Adipose tissue (tissue), 3 donors: ENCODE results near the gene MAML2. TPM values are rescaled to one million over a fixed set of nuclear protein-coding genes. Genes with fewer than 3 reads are reported as not detected.
"Not testable (repeated sequence)": the region's sequence is repeated elsewhere in the genome, so short reads cannot be mapped to it uniquely, and the experiment has no call there.

Experiments
- H3K27ac ChIP-seq: one replicate; pipeline ENCODE4 v1.5.1; 2013; ENCODE audit warnings: low read depth, low read length
- WGBS, 3 donors: extraction: QIAGEN DNeasy Blood & Tissue Kit; methylation state at CpG; one replicate each; pipeline ENCODE4 v1.1.7; 2013; 5-methylcytosine and 5-hydroxymethylcytosine counted together
- polyA plus RNA-seq, 3 donors: library from polyadenylated mRNA; stranded (reverse); fragments of 200-250 nt; gene quantifications; one replicate each; pipeline ENCODE4 v1.2.3, GENCODE V29; 2013
- donor health status: healthy with polysubstance abuse.
- donor health status: Bipolar disorder and iron deficiency.
- donor health status: healthy.

Gene MAML2
- polyA plus RNA-seq, 3 donors: 1.8 to 8.7 (median 5.4) TPM

DNA sequence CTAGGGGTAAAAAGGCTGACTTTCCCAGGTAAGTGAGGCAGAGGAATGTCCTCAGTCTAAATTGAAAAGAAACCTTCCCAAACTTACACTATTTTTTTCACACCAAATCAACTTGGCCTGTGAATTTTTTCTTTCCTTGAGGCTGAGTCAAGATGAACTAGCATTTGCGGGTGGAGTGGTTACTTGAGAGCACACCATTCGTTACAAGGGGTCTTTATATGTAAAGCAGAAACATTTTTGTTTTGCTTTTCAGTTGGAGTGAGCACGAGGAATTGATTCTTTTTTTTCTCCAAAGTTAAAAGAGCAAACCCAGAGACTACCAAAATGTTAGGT is 36.4 kb downstream of the MAML2 start:
- 7 to 18% (median 17%) methylated on average over 3 of the region's 3 CpGs for WGBS, 3 donors

DNA sequence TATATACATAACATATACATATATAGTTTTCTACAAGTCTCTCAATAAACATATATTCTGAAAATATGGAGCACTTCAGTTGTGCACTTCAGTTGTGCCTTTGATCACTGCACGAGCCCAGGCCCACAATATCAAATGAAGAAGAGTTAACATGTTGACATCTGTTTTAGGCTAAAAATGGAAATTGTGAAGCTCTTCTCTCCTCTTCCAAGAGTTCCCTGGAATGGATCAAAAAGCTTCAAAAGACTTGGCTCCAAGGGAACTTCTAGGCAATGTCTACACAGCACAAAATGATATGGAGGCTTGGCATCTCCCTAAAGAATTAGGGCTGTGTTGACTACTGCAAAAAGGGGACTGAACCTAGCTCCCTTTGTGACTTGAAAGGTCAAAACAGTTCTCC is 36.9 kb downstream of the MAML2 start:
- H3K27ac ChIP-seq: no peak overlapping the region
- 69 to 82% (median 80%) methylated on average over 1 of the region's 1 CpG for WGBS, 3 donors

More for the DNA sequence above, 36.4 kb downstream of the MAML2 start:
- no peak overlapping the region for H3K27ac ChIP-seq

DNA sequence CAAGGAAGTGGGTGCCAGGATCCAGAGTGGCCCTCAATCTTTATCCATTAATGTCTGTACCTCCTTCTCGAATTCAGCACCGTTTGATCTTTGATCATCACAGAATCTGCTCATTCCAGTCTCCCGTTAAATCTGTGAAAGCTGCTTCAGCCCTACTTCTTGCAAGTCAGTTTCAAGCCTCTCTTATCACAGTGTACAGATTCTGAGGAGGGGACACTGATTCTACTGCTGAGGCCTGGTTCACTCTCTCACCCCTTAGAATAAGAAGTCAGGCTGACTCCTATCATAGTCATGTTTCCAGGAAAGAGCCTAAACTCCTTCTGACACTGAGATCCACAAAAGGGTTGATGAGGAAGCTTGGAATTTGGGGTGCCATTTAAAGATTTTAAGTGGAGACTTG is 39.0 kb downstream of the MAML2 start:
- 82 to 90% (median 88%) methylated on average over 3 of the region's 3 CpGs for WGBS, 3 donors
- H3K27ac ChIP-seq: no peak overlapping the region

DNA sequence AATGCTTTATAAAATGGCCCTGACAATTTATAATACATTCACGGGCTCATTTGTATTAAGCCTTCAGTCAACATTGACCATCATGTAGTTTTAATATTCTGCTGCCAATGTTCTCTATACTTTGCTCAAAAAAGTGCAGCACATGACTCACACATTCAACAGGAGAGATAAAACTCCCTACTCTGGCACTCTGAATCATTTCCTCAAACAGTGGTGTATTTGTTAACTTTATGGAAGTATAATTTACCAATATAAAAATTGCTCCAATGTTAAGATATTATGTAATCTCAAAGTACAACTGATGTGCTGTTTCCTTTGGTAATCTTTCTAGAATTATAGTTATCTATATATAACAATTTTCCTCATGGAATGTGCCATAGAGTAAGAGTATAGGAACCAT is 39.9 kb downstream of the MAML2 start:
- no peak overlapping the region for H3K27ac ChIP-seq
- 32 to 47% (median 44%) methylated on average over 1 of the region's 1 CpG for WGBS, 3 donors

DNA sequence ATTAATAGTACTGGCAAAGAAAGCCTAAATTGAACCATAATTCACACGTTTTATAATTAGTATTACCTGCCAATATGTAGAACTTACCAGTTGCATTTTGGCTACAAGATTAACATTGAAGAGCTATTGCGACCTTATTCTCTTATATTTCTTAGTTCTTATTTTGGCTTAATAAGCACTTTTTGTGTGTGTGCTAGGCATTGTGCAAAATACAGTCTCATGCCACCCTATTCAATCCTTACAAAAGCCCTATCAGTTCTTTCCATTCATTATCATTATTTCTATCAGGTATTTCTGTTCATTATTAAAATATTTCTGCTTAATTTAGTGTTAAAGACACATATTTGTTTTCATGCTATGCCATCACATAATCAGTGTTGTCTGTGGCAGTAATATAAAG is 41.2 kb downstream of the MAML2 start:
- no peak overlapping the region for H3K27ac ChIP-seq
- 93 to 97% (median 95%) methylated on average over 2 of the region's 2 CpGs for WGBS, 3 donors

DNA sequence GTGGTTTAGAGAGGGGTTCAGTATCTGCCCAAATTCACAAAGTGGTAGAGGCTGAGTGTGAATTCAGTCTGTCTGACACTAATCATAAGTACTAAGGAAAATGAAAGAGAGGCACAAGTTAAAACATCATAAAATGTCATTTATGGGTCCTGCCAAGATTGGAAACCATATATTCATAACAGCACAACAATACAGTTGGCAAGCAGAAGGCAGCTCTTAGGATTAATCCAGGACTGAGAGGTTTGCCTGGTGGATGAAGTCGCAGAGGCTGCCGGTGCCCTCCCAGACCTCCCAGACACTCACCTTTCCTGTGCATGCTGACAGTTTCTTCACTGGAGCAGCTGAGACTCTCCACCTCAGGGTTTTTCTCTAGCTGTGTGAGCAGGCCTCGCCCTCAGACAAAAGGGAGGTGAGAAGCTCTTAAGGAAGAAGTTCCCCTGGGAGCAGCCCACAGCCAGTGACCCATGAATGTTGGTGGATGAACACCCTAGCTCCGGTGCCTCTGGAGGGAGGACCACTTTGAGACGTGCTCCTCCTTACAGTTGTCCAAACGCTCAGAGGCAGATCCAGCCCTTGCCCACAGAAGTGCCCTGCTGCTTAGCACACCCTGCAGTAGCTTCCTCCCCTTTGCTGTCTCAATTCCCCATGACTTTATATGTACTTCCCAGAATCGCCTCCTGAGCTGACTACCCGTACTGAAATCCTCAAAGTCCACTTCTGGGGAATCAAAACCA is 43.7 kb downstream of the MAML2 start:
- no peak overlapping the region for H3K27ac ChIP-seq
- WGBS, 3 donors: 73 to 80% (median 75%) methylated on average over 8 of the region's 8 CpGs

DNA sequence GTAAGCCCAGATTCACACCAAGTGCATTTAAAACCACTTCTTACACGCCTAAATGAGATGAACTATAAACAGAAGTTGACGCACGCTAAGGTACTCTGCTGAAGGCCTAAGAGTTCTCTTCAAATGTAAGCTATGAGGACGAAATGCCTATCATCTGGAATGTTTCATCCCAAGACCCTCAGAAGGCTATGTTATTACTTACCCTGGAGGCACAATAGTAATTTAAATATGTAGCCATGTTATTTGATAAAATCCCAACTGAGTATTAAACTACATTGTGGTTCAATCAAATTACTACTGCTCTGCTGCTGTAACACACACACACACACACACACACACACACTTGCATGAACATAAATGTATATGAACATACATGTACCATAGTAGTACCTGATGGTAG is 47.6 kb downstream of the MAML2 start:
- H3K27ac ChIP-seq: no peak overlapping the region
- WGBS, 3 donors: 70 to 82% (median 77%) methylated on average over 4 of the region's 4 CpGs

DNA sequence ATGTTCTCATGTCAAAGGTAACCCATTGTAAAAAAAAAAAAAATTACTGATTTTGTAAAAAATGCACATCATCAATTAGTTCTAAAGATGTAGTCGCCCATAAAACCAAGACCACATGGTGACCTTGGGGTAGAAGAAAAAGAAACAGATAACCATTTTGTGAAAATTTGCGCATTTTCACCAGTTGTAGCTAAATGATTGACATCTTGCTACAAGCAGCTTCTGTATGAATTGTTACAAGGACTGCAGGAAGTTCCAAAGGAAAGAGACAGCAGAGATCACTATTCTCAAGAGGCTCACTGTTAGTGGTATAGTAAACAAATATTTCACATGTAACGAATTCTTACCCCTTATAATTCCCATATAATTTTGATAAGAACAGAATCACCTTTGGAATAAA is 48.7 kb downstream of the MAML2 start:
- H3K27ac ChIP-seq: no peak overlapping the region
- WGBS, 3 donors: 48 to 62% (median 57%) methylated on average over 3 of the region's 3 CpGs

DNA sequence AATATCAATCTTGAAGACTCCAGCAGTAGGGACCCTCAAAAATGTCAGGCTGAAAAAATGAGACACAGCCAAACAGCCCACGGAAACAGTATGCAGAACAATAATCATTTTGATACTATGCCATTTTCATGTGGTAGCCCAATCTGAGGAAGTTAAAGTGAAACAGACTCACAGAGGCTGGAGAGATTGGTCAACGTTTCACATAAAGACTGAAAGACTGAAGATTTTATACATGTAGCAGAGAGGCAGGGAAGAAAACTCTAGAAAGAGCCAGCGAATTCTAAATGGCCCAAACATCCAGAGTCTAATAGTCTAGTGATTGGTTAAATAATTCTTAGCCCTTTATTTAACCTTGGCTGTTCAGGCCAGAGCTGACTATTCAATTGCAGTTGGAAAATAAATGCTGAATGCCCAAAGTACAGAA is 49.4 kb downstream of the MAML2 start:
- 4 to 26% (median 11%) methylated on average over 3 of the region's 3 CpGs for WGBS, 3 donors

DNA sequence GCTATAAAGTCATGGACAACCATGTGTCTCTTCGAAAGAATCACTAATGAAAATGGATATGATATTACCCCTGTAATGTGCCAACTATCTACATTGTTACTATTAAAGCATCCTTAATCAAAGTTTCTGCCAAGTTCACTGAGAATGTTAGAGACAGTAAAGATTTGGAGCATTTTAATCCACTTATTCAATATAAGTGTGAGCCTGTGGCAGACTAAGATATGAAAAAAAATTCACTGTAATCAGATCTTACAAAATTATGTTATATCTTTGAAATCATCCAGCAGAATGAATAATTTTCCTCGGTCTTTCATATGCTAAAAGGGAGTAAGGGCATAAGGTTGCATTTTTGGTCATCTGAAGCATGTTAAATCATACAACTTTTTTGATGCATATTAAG is 49.9 kb downstream of the MAML2 start:
- 60 to 67% (median 61%) methylated on average over 2 of the region's 2 CpGs for WGBS, 3 donors

More for the DNA sequence above, 49.4 kb downstream of the MAML2 start:
- no peak overlapping the region for H3K27ac ChIP-seq

DNA sequence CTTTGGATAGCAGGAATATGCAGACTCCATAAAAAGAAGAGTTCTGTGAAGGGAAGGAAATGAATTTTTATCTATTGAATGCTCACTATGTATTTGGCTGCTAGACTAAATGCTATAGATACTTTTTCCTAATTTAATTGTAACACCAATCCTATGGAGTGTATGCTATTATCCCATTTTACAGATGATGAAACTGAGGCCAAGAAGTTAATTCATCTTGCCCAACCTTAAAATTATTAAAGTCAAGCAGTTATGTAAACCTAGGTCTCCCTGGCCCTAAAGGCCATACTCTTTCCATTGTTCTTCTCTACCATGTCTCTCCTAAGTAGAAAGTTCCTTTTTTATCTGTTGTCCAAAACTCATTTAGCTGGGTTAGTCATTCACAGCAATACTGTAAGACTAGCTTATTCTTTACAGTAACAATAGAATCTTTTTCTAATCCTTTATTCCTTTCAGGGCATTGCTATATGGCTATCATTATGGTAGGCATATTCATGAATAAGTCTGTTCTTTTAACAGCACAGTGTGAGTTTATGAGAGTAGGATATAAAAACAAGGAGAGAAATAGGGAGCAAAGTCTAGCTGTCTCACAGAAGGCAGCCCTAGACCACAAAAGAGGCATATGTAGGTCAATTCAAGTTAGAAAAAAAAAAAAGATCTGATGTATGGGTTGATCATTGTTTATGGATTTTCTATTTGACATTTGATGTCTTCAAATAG is 50.5 kb downstream of the MAML2 start:
- H3K27ac ChIP-seq: no peak overlapping the region

More for the DNA sequence above, 49.9 kb downstream of the MAML2 start:
- H3K27ac ChIP-seq: no peak overlapping the region

DNA sequence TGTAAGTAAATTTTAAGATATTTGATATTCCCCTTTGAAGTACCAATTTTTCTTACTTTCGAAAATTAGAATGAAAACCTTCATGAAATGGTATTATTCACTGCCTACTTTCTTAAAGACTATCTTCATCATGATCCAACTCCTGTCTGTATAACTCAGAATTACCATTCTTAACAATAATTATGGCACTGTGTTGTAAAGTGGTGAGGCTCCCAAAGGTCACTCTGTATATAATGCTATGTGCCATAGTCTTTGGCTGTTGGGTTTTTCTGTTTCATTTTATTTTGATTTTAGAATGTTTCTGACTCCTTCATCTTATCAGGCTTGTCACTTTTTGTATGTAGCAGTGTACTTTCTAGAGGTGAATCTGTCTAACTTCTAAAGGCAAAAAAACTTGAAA is 52.4 kb downstream of the MAML2 start:
- 75 to 100% (median 99%) methylated on average over 1 of the region's 1 CpG for WGBS, 3 donors

DNA sequence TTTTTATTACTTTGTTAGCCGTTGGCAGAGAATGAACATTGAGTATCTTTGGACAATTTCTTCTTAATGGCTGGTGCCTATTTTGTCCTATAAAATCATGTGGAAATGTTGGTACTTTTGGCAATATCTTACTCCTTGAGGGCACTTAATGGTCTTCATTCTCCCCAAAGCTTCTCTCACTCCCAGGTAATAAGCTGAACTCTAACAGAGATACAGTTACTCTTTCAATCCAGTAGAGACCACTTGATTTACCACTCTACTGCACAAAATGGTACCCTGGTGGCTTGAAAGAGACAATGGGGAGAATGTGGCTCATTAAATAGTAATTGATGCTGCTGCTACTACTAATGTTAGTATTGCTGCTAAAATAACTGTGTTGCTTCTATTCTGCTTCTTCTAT is 53.0 kb downstream of the MAML2 start:
- H3K27ac ChIP-seq: no peak overlapping the region
- 43 to 90% (median 89%) methylated on average over 1 of the region's 1 CpG for WGBS, 3 donors

More for the DNA sequence above, 52.4 kb downstream of the MAML2 start:
- no peak overlapping the region for H3K27ac ChIP-seq

DNA sequence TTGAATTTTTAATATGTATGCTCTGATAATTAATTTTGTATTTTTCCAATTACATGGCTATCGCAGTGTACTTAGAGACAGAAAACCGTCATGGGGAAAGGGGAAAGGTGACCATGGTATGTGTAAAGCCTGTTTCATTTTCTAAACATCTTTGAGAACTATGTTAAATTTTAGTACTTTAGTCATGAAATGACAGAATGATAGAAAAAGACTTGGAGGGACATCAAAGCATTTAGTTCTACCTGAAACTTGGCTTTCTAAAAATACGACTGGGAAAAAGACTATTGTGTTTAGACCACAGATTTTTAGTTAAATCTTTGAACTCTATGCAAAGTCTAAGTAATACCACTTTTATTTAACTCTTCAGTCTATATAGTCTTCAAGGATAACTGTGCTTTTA is 54.1 kb downstream of the MAML2 start:
- WGBS, 3 donors: 86 to 96% (median 94%) methylated on average over 3 of the region's 3 CpGs
- H3K27ac ChIP-seq: no peak overlapping the region

DNA sequence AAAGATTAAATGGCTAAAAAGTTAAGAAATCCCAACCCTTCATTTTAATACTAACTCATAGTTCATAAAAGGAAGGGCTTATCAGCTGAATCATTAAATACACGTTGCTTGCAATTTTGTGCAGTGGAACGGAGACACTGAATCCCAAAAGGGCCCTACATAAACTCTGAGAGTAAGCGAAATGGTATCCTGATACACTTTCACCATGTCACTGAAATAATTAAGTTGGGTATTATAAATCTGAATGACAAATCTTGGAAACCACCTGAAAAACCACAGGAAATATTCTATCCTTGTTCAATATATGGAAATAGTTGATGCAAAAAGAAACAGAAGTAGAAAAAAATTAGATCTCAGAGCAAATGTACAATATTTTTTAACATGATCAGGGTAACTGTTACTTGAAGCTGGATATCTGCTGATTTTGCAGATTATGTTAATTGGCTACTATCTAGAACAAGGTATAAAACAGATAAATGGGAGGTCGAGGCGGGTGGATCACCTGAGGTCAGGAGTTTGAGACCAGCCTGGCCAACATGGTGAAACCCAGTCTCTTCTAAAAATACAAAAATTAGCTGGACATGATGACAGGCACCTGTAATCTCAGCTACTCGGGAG is 55.1 kb downstream of the MAML2 start:
- 72 to 88% (median 82%) methylated on average over 6 of the region's 6 CpGs for WGBS, 3 donors
- no peak overlapping the region for H3K27ac ChIP-seq

DNA sequence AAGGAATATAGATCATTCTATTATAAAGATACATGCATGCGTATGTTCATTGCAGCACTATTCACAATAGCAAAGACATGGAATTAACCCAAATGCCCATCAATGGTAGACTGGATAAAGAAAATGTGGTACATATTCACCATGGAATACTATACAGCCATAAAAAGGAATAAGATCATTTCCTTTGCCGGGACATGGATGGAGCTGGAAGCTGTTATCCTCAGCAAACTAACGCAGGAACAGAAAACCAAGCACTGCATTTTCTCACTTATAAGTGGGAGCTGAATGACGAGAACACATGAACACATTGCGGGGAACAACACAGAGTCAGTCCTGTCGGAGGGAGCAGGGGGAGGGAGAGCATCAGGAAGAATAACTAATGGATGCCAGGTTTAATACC is 57.0 kb downstream of the MAML2 start:
- WGBS, 3 donors: 96 to 98% (median 98%) methylated on average over 6 of the region's 6 CpGs
- H3K27ac ChIP-seq: not testable (repeated sequence)

DNA sequence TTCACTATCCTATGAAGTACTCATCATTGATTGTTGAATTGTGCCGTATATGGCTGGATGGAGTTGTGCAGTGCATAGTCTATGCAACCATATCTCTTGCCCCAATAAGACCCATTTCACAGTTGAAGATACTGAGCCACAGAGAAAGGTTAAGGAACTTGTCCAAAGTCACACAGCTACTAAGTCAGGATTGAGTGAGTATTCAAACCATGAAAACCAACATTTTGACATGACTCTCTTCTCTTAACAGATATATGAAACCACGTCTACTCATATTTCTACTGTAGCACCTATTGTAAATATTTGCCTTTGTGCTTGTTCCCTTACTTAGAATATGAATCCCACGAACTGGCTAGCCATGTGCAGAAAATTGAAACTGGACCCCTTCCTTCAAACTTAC is 58.1 kb downstream of the MAML2 start:
- no peak overlapping the region for H3K27ac ChIP-seq
- 66 to 93% (median 91%) methylated on average over 3 of the region's 3 CpGs for WGBS, 3 donors

DNA sequence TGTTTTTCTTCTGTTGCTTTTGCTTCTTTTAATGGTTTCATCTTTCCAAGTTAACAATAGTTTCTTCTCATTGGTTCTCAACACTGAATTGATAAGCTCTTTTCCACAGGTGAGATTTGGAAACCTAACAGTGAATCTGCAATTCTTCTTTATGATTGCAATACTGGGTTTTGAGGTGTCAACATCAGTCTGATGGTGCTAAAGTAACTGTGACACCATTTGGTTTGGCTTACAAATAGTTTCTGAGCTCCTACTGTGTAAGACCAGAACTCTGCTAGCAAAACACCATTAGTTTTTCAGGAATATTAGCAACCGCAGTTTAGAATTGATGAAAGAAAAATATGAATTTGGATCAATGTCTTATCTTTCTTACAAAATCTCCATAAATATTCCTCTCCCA is 58.6 kb downstream of the MAML2 start:
- no peak overlapping the region for H3K27ac ChIP-seq
- 83 to 100% (median 99%) methylated on average over 1 of the region's 1 CpG for WGBS, 3 donors

DNA sequence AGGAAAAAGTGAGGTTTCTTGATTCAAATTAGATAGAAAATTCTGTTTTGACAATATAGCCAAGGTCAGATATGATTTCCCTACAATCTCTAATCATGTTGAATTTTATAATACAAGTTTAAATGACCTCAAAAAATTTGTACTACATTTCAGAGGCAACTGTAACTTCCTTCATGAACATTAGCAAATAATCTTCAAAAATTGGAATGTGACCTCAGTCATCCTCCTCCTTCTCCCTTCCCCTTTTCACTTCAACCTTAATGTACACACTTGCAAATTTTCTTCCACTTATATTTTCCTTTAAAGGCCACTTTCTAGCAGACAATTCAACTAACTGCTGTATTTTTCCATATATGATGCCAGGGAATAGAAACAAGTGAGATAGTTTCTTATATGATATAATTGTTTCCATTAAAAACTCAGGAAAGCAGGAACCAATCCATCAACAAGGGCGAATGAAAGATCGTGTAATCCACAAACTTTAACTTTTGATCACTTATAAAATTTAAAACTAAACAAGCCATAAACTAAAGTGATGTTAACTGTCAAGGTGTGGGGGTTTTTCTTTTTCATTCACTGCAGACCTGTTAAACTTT is 60.3 kb downstream of the MAML2 start:
- WGBS, 3 donors: 74 to 76% (median 74%) methylated on average over 2 of the region's 2 CpGs
- H3K27ac ChIP-seq: no peak overlapping the region
